Vagina (tissue), 2 donors: ENCODE results near the gene RFESD. TPM values are rescaled to one million over a fixed set of nuclear protein-coding genes. Genes with fewer than 3 reads are reported as not detected.
A peak's percentile ranks its signal among the peaks of the same experiment; 100 is the strongest.

Source experiments
- DNase-seq, 2 donors: peaks; one replicate each; pipeline ENCODE4 v3.0.0-alpha.2; 2017; ENCODE audit errors: extremely low spot score in 2 of 2
- H3K27ac ChIP-seq: fragments of 200-600 bp; sonication (generic); one replicate; pipeline ENCODE4 v1.5.1; 2019
- H3K27me3 ChIP-seq: fragments of 200-600 bp; sonication (generic); one replicate; pipeline ENCODE4 v1.5.1; 2019
- H3K36me3 ChIP-seq, 2 donors: fragments of 200-600 bp; sonication (generic); one replicate each; pipeline ENCODE4 v1.5.1; 2017 to 2019
- H3K4me1 ChIP-seq: fragments of 200-600 bp; sonication (generic); one replicate; pipeline ENCODE4 v1.5.1; 2019
- H3K4me3 ChIP-seq, 2 donors: fragments of 200-600 bp; sonication (generic); 1 replicate in 1 of 2; 2 replicates in 1 of 2; pipeline ENCODE4 v1.5.1; 2016 to 2019
- H3K9me3 ChIP-seq: fragments of 200-600 bp; sonication (generic); one replicate; pipeline ENCODE4 v1.5.1; 2019
- CTCF ChIP-seq, 3 experiments: fragments of 450-650 bp in 2 of 3; fragments of 200-600 bp in 1 of 3; sonication (generic) in 1 of 3; IDR thresholded peaks; one replicate each; pipeline ENCODE4 v1.5.1; 2017 to 2019; ENCODE audit warnings: antibody characterized with exemption in 3 of 3, mild to moderate bottlenecking in 2 of 3, moderate library complexity in 2 of 3
- POLR2A ChIP-seq, 2 donors: fragments of 450-650 bp; IDR thresholded peaks; one replicate each; pipeline ENCODE4 v1.6.1; 2017; ENCODE audit warnings: antibody characterized with exemption in 2 of 2, mild to moderate bottlenecking in 2 of 2, moderate library complexity in 2 of 2
- POLR2AphosphoS5 ChIP-seq, 2 donors: sonication (generic); formaldehyde crosslinking; IDR thresholded peaks; one replicate each; pipeline ENCODE4 v1.9.0; 2017; ENCODE audit warnings: antibody characterized with exemption in 2 of 2, mild to moderate bottlenecking in 2 of 2, low read depth in 1 of 2; ENCODE audit not compliant: insufficient read depth in 1 of 2
- intact Hi-C: fragments of 100-400 bp; cut with DNase I; formaldehyde crosslinking; loops from one replicate; pipeline ENCODE4 v1.15.1; 2023
- total RNA-seq: library from RNA; depleted of rRNA; stranded (reverse); fragments of >200 nt; gene quantifications from one replicate; pipeline ENCODE4 v1.2.3, GENCODE V29; 2016

RFESD gene
- total RNA-seq, 1 donor from 2014 or later = 1.2 TPM

DNA sequence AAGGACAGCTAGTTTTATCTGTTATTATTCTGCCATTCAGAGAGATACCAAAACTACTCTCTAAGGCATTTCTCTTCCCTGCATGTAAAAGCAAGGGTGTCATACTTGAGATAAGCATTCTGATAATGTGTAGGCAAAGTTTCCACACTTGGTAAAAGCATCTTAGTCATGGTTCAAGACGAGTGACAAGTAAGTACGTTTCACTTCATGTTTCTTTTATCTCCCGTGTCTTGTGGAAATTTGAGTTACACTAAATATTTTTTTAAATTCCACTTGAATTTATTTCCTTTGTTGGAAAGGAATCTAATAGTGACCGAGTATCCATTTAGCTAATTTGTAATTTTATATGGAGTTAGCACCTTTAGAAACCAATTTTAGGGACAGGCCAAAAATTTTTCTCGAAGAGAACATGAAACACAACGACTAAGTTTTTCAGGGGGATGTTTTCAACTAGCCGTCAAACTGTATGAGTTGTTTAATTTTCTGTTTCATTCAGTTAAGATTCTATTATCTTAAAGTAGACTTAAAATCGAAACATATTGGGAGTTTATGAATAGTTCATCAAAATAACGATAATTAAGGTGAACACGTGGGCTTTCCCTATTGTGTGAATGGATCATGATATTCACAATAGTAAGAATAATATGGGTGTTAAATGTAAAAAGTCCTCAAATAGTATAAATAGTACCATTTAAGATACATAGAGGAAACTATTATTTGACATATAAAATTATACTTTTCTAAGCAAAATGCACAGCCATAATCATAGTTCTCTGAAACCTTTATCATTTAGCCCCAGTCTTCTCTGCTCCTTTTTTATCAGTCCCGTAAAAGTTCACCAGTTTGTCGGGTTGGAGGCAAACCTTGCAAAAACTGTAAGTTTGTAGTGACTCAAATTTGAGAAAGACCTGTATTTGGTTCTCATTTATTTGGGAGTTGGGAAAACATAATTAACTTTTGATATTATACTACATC is 1.6 kb downstream of the RFESD start:
- peak overlapping the region; percentile 97 for H3K27ac ChIP-seq
- H3K27me3 ChIP-seq = no peaks in the 10 kb centered on the region
- peak overlapping the region in 1 of 2 donors; percentile 65 for H3K4me3 ChIP-seq
- no peak for DNase-seq
- intact Hi-C loops = loop anchor here (2.0 to 10.0 kb wide), 3 partner anchors 83 to 697 kb away; partner anchors contain the start of gene RHOBTB3
- H3K4me1 ChIP-seq = peaks cover 9% of the 10 kb centered on the region
- no peaks in the 10 kb centered on the region for H3K36me3 ChIP-seq
- H3K9me3 ChIP-seq = no peaks in the 10 kb centered on the region
- no peak for TF ChIP-seq POLR2AphosphoS5 (IDR thresholded peaks at IDR 0.05; ENCODE audit: insufficient read depth in 1 of 2, low read depth in 1 of 2)
- TF ChIP-seq CTCF (IDR thresholded peaks at IDR 0.05) = peak in 1 of 3 experiments; percentile 1

GRCh38 chr5:95649274-95649673 is 2.7 kb downstream of the RFESD start:
- intact Hi-C loops = loop anchor here (10.0 kb wide), 2 partner anchors 196 to 696 kb away; no protein-coding TSS in a partner anchor
- Histone ChIP-seq H3K27ac (no peak overlapping the region), H3K9me3 (no peaks in the 10 kb centered on the region), H3K27me3 (no peaks in the 10 kb centered on the region), H3K4me3 (no peak overlapping the region), H3K4me1 (peaks cover 9% of the 10 kb centered on the region), H3K36me3 (no peaks in the 10 kb centered on the region)
- TF ChIP-seq CTCF (IDR thresholded peaks at IDR 0.05) = no peak
- TF ChIP-seq POLR2A (IDR thresholded peaks at IDR 0.05) = no peak
- no peak for TF ChIP-seq POLR2AphosphoS5 (IDR thresholded peaks at IDR 0.05; ENCODE audit: insufficient read depth in 1 of 2, low read depth in 1 of 2)
- no peak for DNase-seq

DNA sequence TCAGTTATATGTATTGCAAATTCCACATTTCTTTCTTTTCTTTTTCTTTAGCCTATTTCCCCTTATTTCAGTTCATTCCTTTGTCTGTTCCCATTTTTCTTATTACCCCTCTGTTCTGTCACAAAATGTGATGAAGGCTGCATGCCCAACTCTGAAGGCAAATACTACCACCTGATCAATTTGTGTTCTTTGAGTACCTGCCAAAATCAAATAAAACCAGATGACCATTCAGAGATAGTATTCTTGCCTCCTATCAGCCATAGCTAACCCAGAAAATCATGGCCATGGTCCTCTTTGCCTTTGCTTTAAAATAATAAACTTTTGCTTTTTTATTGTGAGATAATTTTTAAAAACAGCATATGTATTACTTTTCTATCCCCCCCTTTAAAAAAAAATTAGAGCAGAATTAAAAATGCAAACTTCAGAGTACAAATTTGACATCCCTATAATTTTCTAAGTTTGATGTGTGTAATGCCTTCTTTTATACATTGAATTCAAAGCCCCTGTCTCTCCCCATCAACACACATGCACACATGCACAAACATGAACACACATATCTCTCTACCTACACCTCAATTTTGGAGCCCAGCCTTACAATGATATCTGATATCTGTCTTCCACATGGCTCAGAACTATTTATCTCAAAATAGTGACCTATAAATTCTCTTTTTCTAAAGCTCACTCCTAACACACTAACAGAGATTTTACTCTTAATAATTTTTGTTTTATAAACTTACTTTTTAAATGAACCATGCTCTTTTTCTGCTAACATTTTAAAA is 3.5 kb downstream of the RFESD start:
- Histone ChIP-seq H3K36me3 (no peaks in the 10 kb centered on the region), H3K9me3 (no peaks in the 10 kb centered on the region), H3K27ac (no peak overlapping the region), H3K27me3 (no peaks in the 10 kb centered on the region), H3K4me3 (no peak overlapping the region), H3K4me1 (peaks cover 9% of the 10 kb centered on the region)
- TF ChIP-seq POLR2A (IDR thresholded peaks at IDR 0.05) (no peak), CTCF (IDR thresholded peaks at IDR 0.05) (no peak), POLR2AphosphoS5 (IDR thresholded peaks at IDR 0.05; ENCODE audit: insufficient read depth in 1 of 2, low read depth in 1 of 2) (no peak)
- intact Hi-C loops = loop anchor here (10.0 kb wide), 2 partner anchors 195 to 695 kb away; no protein-coding TSS in a partner anchor
- no peak for DNase-seq

- no peaks in the 10 kb centered on the region for H3K36me3 ChIP-seq
- H3K9me3 ChIP-seq = no peaks in the 10 kb centered on the region
- DNase-seq = no peak
- no peak overlapping the region for H3K27ac ChIP-seq
- H3K27me3 ChIP-seq = no peaks in the 10 kb centered on the region
- no peak overlapping the region for H3K4me3 ChIP-seq
- no peaks in the 10 kb centered on the region for H3K4me1 ChIP-seq
- intact Hi-C loops = no loop called here
- TF ChIP-seq CTCF (IDR thresholded peaks at IDR 0.05) = no peak
- no peak for TF ChIP-seq POLR2A (IDR thresholded peaks at IDR 0.05)
- no peak for TF ChIP-seq POLR2AphosphoS5 (IDR thresholded peaks at IDR 0.05; ENCODE audit: insufficient read depth in 1 of 2, low read depth in 1 of 2)
Observed at GRCh38 chr5:95652849-95653248, 6.3 kb downstream of the RFESD start.
